Mucosa of descending colon (tissue), 3 donors: ENCODE results near the gene CCNF. TPM values are rescaled to one million over a fixed set of nuclear protein-coding genes. Genes with fewer than 3 reads are reported as not detected.
A peak's percentile ranks its signal among the peaks of the same experiment; 100 is the strongest.

Experiments used
- ATAC-seq: fragments of 200-7000 bp; cut with Tn5 transposase; one replicate; pipeline ENCODE4 v1.9.1; 2020; ENCODE audit warnings: mild to moderate bottlenecking, moderate library complexity
- DNase-seq, 3 donors: peaks; one replicate each; pipeline ENCODE4 v3.0.0-alpha.2; 2020
- H3K36me3 ChIP-seq: fragments of 200-600 bp; one replicate; pipeline ENCODE4 v1.8.0; 2021; ENCODE audit warnings: low read depth, mild to moderate bottlenecking
- H3K4me1 ChIP-seq: fragments of 200-600 bp; one replicate; pipeline ENCODE4 v1.8.0; 2021; ENCODE audit warnings: low read depth, mild to moderate bottlenecking
- H3K4me3 ChIP-seq: fragments of 200-600 bp; one replicate; pipeline ENCODE4 v1.8.0; 2021; ENCODE audit warnings: mild to moderate bottlenecking
- H3K9me3 ChIP-seq: fragments of 200-600 bp; one replicate; pipeline ENCODE4 v1.8.0; 2021; ENCODE audit warnings: mild to moderate bottlenecking
- CTCF ChIP-seq: fragments of 200-600 bp; IDR thresholded peaks from one replicate; pipeline ENCODE4 v1.8.0; 2022; ENCODE audit warnings: antibody characterized with exemption, mild to moderate bottlenecking
- intact Hi-C, 2 donors: fragments of 100-400 bp; cut with DNase I in 1 of 2; cut with micrococcal nuclease in 1 of 2; formaldehyde crosslinking; loops; one replicate each; pipeline versions ENCODE4 v1.11.0 to v1.11.1; 2022; cut with DNase I, micrococcal nuclease
- total RNA-seq, 3 donors: library from RNA; stranded (reverse); fragmentation: NEBNext Ultra II Directional in 2 of 3; extraction: Animal tissue kit (Norgen Biotek cat#: 25700) in 2 of 3; gene quantifications; one replicate each; pipeline versions ENCODE4 v1.2.1 to v1.2.4, GENCODE V29; 2021 to 2023
- donor health status: DM: no; HTN: no; CAD: no; lungs with moderate emphysema.
- donor health status: DM: no; HTN: no; CAD: no.
- donor health status: DM: no; HTN: yes; CAD: no.

Gene CCNF
- total RNA-seq, 3 donors from 2014 or later = 3.4 to 12.7 (median 3.7) TPM

- intact Hi-C loops = no loop called here
- H3K4me1 ChIP-seq = peaks cover 24% of the 10 kb centered on the region
- DNase-seq = no peak
- H3K9me3 ChIP-seq = no peaks in the 10 kb centered on the region
- ATAC-seq = no peak
- TF ChIP-seq CTCF = no peak
- no peak overlapping the region for H3K4me3 ChIP-seq
- H3K36me3 ChIP-seq = no peaks in the 10 kb centered on the region
These were observed 35.1 kb downstream of the CCNF start for GRCh38 chr16:2464333-2464732.

- no peak for TF ChIP-seq CTCF
- Histone ChIP-seq H3K4me3 (no peak overlapping the region), H3K9me3 (no peaks in the 10 kb centered on the region), H3K36me3 (no peaks in the 10 kb centered on the region), H3K4me1 (peaks cover 20% of the 10 kb centered on the region)
- DNase-seq (no peak), ATAC-seq (no peak)
- intact Hi-C loops = no loop called here
These were observed 36.6 kb downstream of the CCNF start for GRCh38 chr16:2465653-2466415.

- DNase-seq = no peak
- Histone ChIP-seq H3K9me3 (no peaks in the 10 kb centered on the region), H3K4me1 (peaks cover 31% of the 10 kb centered on the region), H3K36me3 (no peaks in the 10 kb centered on the region), H3K4me3 (no peak overlapping the region)
- TF ChIP-seq CTCF = no peak
- intact Hi-C loops = no loop called here
- no peak for ATAC-seq
These were observed 37.6 kb downstream of the CCNF start for GRCh38 chr16:2466667-2467527.

GRCh38 chr16:2467528-2468232, 38.4 kb downstream of the CCNF start:
- intact Hi-C loops = no loop called here
- no peak for TF ChIP-seq CTCF
- ATAC-seq (peak; percentile 70), DNase-seq (peak; percentile 55 to 73 (median 71))
- Histone ChIP-seq H3K4me1 (peaks cover 31% of the 10 kb centered on the region), H3K9me3 (no peaks in the 10 kb centered on the region), H3K36me3 (no peaks in the 10 kb centered on the region), H3K4me3 (no peak overlapping the region)

- Histone ChIP-seq H3K9me3 (no peaks in the 10 kb centered on the region), H3K4me3 (no peak overlapping the region), H3K36me3 (no peaks in the 10 kb centered on the region), H3K4me1 (peaks cover 33% of the 10 kb centered on the region)
- DNase-seq (peak in 1 of 3 donors; percentile 43), ATAC-seq (peak; percentile 23)
- TF ChIP-seq CTCF = no peak
- intact Hi-C loops = no loop called here
These were observed 39.0 kb downstream of the CCNF start for GRCh38 chr16:2468233-2468724.
